Transverse colon (tissue), 3 donors: ENCODE data around the gene MTMR3.

Experiments used
- CTCF ChIP-seq, 5 experiments: fragments of 200-600 bp in 3 of 5; fragments of 450-650 bp in 2 of 5; sonication (generic) in 3 of 5; IDR thresholded peaks; 1 replicate in 2 of 5; 2 replicates in 3 of 5; pipeline ENCODE4 v1.5.1; 2016 to 2017; ENCODE audit warnings: antibody characterized with exemption in 5 of 5, inconsistent platforms in 3 of 5, mild to moderate bottlenecking in 2 of 5, moderate library complexity in 1 of 5
- EP300 ChIP-seq: sonication (generic); formaldehyde crosslinking; IDR thresholded peaks from one replicate; pipeline ENCODE4 v1.6.1; 2017; ENCODE audit warnings: antibody characterized with exemption, low read depth
- POLR2A ChIP-seq: fragments of 450-650 bp; IDR thresholded peaks from one replicate; pipeline ENCODE4 v1.6.1; 2016; ENCODE audit warnings: antibody characterized with exemption, mild to moderate bottlenecking, moderate library complexity

GRCh38 chr22:29997516-29997915, 114.5 kb downstream of the MTMR3 start:
- no peak for TF ChIP-seq EP300
- TF ChIP-seq POLR2A = no peak
- TF ChIP-seq CTCF (IDR thresholded peaks at IDR 0.05) = no peak
